ENCODE results near the gene RND2.

Gene RND2

GRCh38 chr17:43006639-43007551, 18.1 kb upstream of the RND2 start, which contains the start of gene IFI35:
IFI35 (plus strand) TSS chr17:43006784; CDS start chr17:43006948, 164 bp downstream.
- no peak for DNase-seq

GRCh38 chr17:43010667-43011308, 14.2 kb upstream of the RND2 start:
- no peak for DNase-seq

- DNase-seq, result no peak
Measured at GRCh38 chr17:43011728-43012472, 13.1 kb upstream of the RND2 start.

GRCh38 chr17:43013296-43013695, 11.7 kb upstream of the RND2 start:
- DNase-seq, result no peak

GRCh38 chr17:43014020-43014648, 10.9 kb upstream of the RND2 start:
- no peak for DNase-seq

GRCh38 chr17:43014649-43015542, 10.1 kb upstream of the RND2 start:
- no peak for DNase-seq

- no peak for DNase-seq
Measured at GRCh38 chr17:43015579-43015978, 9.5 kb upstream of the RND2 start.

GRCh38 chr17:43016216-43016615, 8.8 kb upstream of the RND2 start:
- DNase-seq, result no peak

- no peak for DNase-seq
Measured at GRCh38 chr17:43018008-43018853, 6.8 kb upstream of the RND2 start.

GRCh38 chr17:43018932-43019331, 6.1 kb upstream of the RND2 start:
- DNase-seq, result no peak

GRCh38 chr17:43019418-43019817, 5.6 kb upstream of the RND2 start:
- DNase-seq, result no peak

GRCh38 chr17:43020030-43020621, 4.9 kb upstream of the RND2 start:
- DNase-seq, result no peak

- DNase-seq, result no peak
Measured at GRCh38 chr17:43020789-43021740, 4.0 kb upstream of the RND2 start.

GRCh38 chr17:43021741-43022512, 3.1 kb upstream of the RND2 start, which contains the start of gene VAT1:
VAT1 (minus strand) TSS chr17:43022385; CDS start chr17:43022322, 63 bp downstream.
- peak; percentile 72 for DNase-seq

- no peak for DNase-seq
Measured at GRCh38 chr17:43025290-43025657, 243 bp downstream of the RND2 start.

GRCh38 chr17:43025766-43026537, 921 bp downstream of the RND2 start:
- no peak for DNase-seq

GRCh38 chr17:43026595-43026994, 1.6 kb downstream of the RND2 start:
- DNase-seq, result no peak

All from NCI-H510A treated with DMSO at 0.1 percent for 48 hours (cell line).